Thoracic aorta (tissue), 2 donors: ENCODE measurements around the gene AHNAK2. TPM values are rescaled to one million over a fixed set of nuclear protein-coding genes. Genes with fewer than 3 reads are reported as not detected.

Experiments
- ATAC-seq: fragments of 150-250 bp; one replicate; pipeline ENCODE4 v1.8.0; 2017; ENCODE audit warnings: low read depth; ENCODE audit not compliant: insufficient number of reproducible peaks, low FRiP score
- DNase-seq: peaks from one replicate; pipeline ENCODE4 v3.0.0-alpha.2; 2020; ENCODE audit warnings: low spot score
- H3K27ac ChIP-seq, 2 donors: fragments of 200-600 bp; sonication (generic); 1 replicate in 1 of 2; 2 replicates in 1 of 2; pipeline ENCODE4 v1.5.1; 2016; ENCODE audit warnings: mild to moderate bottlenecking in 2 of 2, moderate library complexity in 2 of 2
- H3K27me3 ChIP-seq: fragments of 200-600 bp; sonication (generic); replicated peaks from 2 replicates; pipeline ENCODE4 v1.6.0; 2016; ENCODE audit warnings: mild to moderate bottlenecking; ENCODE audit not compliant: insufficient read depth
- H3K36me3 ChIP-seq: fragments of 200-600 bp; sonication (generic); one replicate; pipeline ENCODE4 v1.5.1; 2016
- H3K4me1 ChIP-seq, 2 donors: fragments of 200-600 bp; sonication (generic); 1 replicate in 1 of 2; 2 replicates in 1 of 2; pipeline versions ENCODE4 v1.5.1 to v1.6.0; 2016; ENCODE audit warnings: low read depth in 2 of 2, mild to moderate bottlenecking in 1 of 2; ENCODE audit not compliant: control insufficient read depth in 1 of 2
- H3K4me3 ChIP-seq: fragments of 200-600 bp; sonication (generic); 2 replicates; pipeline ENCODE4 v1.5.1; 2016; ENCODE audit warnings: mild to moderate bottlenecking
- H3K9me3 ChIP-seq: fragments of 200-600 bp; sonication (generic); 2 replicates; pipeline ENCODE4 v1.5.1; 2016
- total RNA-seq, 2 donors: library from RNA; depleted of rRNA; stranded (reverse); fragments of >200 nt; gene quantifications; one replicate each; pipeline versions ENCODE4 v1.1.0 to v1.2.3, GENCODE V29; 2016
- TF ChIP-seq, protein P1 (sequence below): fragments of 200-600 bp; sonication (generic); IDR thresholded peaks from one replicate; pipeline ENCODE4 v1.5.1; 2019; ENCODE audit warnings: antibody characterized with exemption

AHNAK2 gene
- total RNA-seq, 2 donors from 2014 or later = 22.6 to 47.8 TPM

GRCh38 chr14:104989951-104990303 lies 11.8 kb upstream of the AHNAK2 start:
- no peak overlapping the region for H3K4me3 ChIP-seq
- H3K27ac ChIP-seq = no peak overlapping the region
- peaks cover 7% of the 10 kb centered on the region for H3K36me3 ChIP-seq
- TF ChIP-seq, protein P1, sequence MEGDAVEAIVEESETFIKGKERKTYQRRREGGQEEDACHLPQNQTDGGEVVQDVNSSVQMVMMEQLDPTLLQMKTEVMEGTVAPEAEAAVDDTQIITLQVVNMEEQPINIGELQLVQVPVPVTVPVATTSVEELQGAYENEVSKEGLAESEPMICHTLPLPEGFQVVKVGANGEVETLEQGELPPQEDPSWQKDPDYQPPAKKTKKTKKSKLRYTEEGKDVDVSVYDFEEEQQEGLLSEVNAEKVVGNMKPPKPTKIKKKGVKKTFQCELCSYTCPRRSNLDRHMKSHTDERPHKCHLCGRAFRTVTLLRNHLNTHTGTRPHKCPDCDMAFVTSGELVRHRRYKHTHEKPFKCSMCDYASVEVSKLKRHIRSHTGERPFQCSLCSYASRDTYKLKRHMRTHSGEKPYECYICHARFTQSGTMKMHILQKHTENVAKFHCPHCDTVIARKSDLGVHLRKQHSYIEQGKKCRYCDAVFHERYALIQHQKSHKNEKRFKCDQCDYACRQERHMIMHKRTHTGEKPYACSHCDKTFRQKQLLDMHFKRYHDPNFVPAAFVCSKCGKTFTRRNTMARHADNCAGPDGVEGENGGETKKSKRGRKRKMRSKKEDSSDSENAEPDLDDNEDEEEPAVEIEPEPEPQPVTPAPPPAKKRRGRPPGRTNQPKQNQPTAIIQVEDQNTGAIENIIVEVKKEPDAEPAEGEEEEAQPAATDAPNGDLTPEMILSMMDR = no peak
- no peaks in the 10 kb centered on the region for H3K27me3 ChIP-seq
- DNase-seq (no peak), ATAC-seq (no peak)
- peaks cover 0 to 13% of the 10 kb centered on the region in 2 donors for H3K4me1 ChIP-seq
- H3K9me3 ChIP-seq = no peaks in the 10 kb centered on the region

DNA sequence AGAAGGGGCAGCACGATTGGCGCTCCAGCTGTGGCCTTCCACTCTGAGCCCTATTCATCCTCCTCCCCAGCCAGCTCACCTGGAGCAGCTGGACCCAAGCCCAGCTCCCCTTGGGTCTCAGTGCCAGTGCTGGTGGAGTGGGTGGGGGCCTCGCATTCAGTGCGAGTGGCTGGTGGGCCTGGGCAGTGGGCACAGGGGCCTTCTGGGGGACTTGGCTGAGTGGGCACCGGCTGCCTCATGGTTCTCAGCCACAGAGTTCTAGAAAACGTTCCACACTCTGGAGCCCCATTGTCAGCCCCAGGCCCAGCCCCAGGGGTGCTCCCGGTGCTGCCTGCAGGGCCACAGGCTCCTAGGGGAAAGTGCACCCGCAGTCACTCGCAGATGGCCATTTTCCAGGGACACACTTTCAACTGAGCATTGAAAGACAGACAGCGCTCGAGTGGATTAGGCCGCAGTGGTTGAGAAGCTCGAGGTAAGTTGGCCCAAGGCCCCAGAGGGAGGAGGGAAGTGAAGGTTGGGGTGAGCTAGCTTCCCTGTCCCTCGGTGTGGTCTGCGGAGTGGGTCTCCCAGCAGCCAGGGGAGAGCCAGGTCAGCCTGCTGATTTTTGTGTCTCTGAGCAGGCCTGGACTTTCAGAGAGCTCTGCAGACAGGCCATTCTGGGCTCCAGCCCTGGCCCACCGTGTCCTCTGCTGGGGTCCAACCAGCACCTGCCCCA lies 11.2 kb upstream of the AHNAK2 start:
- Histone ChIP-seq H3K27me3 (no peaks in the 10 kb centered on the region), H3K4me1 (peaks cover 0 to 13% of the 10 kb centered on the region in 2 donors), H3K27ac (no peak overlapping the region), H3K4me3 (no peak overlapping the region), H3K9me3 (no peaks in the 10 kb centered on the region), H3K36me3 (peaks cover 7% of the 10 kb centered on the region)
- DNase-seq (no peak), ATAC-seq (no peak)
- TF ChIP-seq, protein P1 = no peak

GRCh38 chr14:104986487-104987164 lies 8.5 kb upstream of the AHNAK2 start:
- no peak for DNase-seq
- TF ChIP-seq, protein P1 = no peak
- Histone ChIP-seq H3K4me1 (peaks cover 0 to 13% of the 10 kb centered on the region in 2 donors), H3K4me3 (peak overlapping the region; percentile 81), H3K27me3 (no peaks in the 10 kb centered on the region), H3K36me3 (no peaks in the 10 kb centered on the region), H3K9me3 (no peaks in the 10 kb centered on the region), H3K27ac (no peak overlapping the region)
- ATAC-seq = no peak

GRCh38 chr14:104985675-104986486 lies 7.7 kb upstream of the AHNAK2 start, which contains the start of gene CLBA1:
Gene CLBA1, plus strand, starts transcription at chr14:104985788. Its CDS starts 644 bp downstream, at chr14:104986432.
- H3K4me3 ChIP-seq = peak within 1 kb of the TSS; percentile 81
- H3K27me3 ChIP-seq = no peaks in the 10 kb centered on the region
- TF ChIP-seq, protein P1 = no peak
- H3K4me1 ChIP-seq = peaks cover 0 to 13% of the 10 kb centered on the region in 2 donors
- peak within 1 kb of the TSS; percentile 65 to 68 for H3K27ac ChIP-seq
- H3K9me3 ChIP-seq = no peaks in the 10 kb centered on the region
- H3K36me3 ChIP-seq = no peaks in the 10 kb centered on the region
- ATAC-seq (peak; percentile 95), DNase-seq (peak; percentile 53)
